ENCODE measurements around the gene GNPNAT1.

- no peak for TF ChIP-seq CTCF (IDR thresholded peaks at IDR 0.05)
- TF ChIP-seq POLR2A (IDR thresholded peaks at IDR 0.05) = no peak
- no peak for TF ChIP-seq EP300 (IDR thresholded peaks at IDR 0.05)
Measured at GRCh38 chr14:52786887-52787286, 4.5 kb downstream of the GNPNAT1 start.
